K562 (cell line): ENCODE data around the gene KCNMB3. TPM values are rescaled to one million over a fixed set of nuclear protein-coding genes. Genes with fewer than 3 reads are reported as not detected.

Source experiments
- FOXA3 ChIP-seq, 2 experiments: fragments of 450-650 bp in 1 of 2; sonication (generic) in 1 of 2; formaldehyde crosslinking; IDR thresholded peaks in 1 of 2; conservative IDR thresholded peaks in 1 of 2; 2 replicates each; pipeline versions ENCODE4 v1.4.0 to v1.8.0; 2020 to 2022; ENCODE audit warnings: mild to moderate bottlenecking in 2 of 2, missing genetic modification reagents in 1 of 2
- HDAC2 ChIP-seq: fragments of 450-650 bp; IDR thresholded peaks from 2 replicates; pipeline ENCODE4 v1.6.1; 2016; ENCODE audit warnings: mild to moderate bottlenecking
- HNRNPLL ChIP-seq: fragments of 200-400 bp; formaldehyde crosslinking; IDR thresholded peaks from 2 replicates; pipeline ENCODE4 v1.6.1; 2017; ENCODE audit warnings: low read length, low read depth, mild to moderate bottlenecking; ENCODE audit not compliant: poor library complexity, severe bottlenecking
- polyA plus RNA-seq, 8 experiments: library from polyadenylated mRNA; depleted of rRNA in 4 of 8; stranded (reverse) in 5 of 8; unstranded in 3 of 8; fragments of >200 nt; fragmentation: Nextera tagmentation in 2 of 8; fragmentation: Illumina TruSeq in 1 of 8; extraction: Ambion mirVana in 2 of 8; extraction: Trizol in 1 of 8; gene quantifications; 2 replicates each; pipeline versions ENCODE4 v1.2.1 to v1.2.3, GENCODE V29; 2011 to 2014; ENCODE audit warnings: inconsistent platforms in 1 of 8, missing spikeins in 1 of 8
- total RNA-seq, 7 experiments: library from RNA; depleted of rRNA in 6 of 7; stranded (reverse); fragments of >200 nt in 6 of 7; fragmentation: Illumina TruSeq in 2 of 7; extraction: Trizol in 2 of 7; gene quantifications; 2 replicates each; pipeline versions ENCODE4 v1.2.1 to v1.2.3, GENCODE V29; 2011 to 2021; ENCODE audit warnings: low replicate concordance in 1 of 7
- TF ChIP-seq, protein P1 (sequence below): fragments of 450-650 bp; IDR thresholded peaks from 2 replicates; pipeline ENCODE4 v1.6.1; 2016; ENCODE audit warnings: mild to moderate bottlenecking, moderate library complexity
- TF ChIP-seq, protein P2 (sequence below): fragments of 200-600 bp; sonication (generic); IDR thresholded peaks from one replicate; pipeline ENCODE4 v1.6.1; 2012; ENCODE audit warnings: mild to moderate bottlenecking, low read depth, low read length, inconsistent platforms

KCNMB3 gene
- total and polyA plus RNA-seq, 9 of the 15 experiments (the other 6 are each of a cell fraction or from before 2014, with no cell fraction given), result 7.0 to 21.1 (median 14.3) TPM

DNA sequence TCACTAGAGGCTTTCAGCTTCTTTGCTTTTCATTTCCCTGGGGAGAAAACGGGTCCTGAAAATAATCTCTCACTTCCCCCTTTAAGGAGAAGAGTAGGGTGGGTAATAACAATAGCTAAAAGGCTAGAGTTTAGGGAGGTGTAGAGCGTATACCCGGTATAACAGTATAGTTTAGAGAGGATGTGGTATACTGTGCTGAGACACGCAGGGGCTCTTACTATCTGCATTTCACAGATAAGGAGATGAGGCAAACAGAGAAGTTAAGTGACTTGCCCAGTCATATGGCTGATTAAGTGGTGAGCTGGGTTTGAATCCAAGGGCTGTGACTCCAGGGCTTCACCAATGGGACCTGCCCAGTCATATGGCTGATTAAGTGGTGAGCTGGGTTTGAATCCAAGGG is 15.0 kb upstream of the KCNMB3 start (continued):
- TF ChIP-seq, protein P1, sequence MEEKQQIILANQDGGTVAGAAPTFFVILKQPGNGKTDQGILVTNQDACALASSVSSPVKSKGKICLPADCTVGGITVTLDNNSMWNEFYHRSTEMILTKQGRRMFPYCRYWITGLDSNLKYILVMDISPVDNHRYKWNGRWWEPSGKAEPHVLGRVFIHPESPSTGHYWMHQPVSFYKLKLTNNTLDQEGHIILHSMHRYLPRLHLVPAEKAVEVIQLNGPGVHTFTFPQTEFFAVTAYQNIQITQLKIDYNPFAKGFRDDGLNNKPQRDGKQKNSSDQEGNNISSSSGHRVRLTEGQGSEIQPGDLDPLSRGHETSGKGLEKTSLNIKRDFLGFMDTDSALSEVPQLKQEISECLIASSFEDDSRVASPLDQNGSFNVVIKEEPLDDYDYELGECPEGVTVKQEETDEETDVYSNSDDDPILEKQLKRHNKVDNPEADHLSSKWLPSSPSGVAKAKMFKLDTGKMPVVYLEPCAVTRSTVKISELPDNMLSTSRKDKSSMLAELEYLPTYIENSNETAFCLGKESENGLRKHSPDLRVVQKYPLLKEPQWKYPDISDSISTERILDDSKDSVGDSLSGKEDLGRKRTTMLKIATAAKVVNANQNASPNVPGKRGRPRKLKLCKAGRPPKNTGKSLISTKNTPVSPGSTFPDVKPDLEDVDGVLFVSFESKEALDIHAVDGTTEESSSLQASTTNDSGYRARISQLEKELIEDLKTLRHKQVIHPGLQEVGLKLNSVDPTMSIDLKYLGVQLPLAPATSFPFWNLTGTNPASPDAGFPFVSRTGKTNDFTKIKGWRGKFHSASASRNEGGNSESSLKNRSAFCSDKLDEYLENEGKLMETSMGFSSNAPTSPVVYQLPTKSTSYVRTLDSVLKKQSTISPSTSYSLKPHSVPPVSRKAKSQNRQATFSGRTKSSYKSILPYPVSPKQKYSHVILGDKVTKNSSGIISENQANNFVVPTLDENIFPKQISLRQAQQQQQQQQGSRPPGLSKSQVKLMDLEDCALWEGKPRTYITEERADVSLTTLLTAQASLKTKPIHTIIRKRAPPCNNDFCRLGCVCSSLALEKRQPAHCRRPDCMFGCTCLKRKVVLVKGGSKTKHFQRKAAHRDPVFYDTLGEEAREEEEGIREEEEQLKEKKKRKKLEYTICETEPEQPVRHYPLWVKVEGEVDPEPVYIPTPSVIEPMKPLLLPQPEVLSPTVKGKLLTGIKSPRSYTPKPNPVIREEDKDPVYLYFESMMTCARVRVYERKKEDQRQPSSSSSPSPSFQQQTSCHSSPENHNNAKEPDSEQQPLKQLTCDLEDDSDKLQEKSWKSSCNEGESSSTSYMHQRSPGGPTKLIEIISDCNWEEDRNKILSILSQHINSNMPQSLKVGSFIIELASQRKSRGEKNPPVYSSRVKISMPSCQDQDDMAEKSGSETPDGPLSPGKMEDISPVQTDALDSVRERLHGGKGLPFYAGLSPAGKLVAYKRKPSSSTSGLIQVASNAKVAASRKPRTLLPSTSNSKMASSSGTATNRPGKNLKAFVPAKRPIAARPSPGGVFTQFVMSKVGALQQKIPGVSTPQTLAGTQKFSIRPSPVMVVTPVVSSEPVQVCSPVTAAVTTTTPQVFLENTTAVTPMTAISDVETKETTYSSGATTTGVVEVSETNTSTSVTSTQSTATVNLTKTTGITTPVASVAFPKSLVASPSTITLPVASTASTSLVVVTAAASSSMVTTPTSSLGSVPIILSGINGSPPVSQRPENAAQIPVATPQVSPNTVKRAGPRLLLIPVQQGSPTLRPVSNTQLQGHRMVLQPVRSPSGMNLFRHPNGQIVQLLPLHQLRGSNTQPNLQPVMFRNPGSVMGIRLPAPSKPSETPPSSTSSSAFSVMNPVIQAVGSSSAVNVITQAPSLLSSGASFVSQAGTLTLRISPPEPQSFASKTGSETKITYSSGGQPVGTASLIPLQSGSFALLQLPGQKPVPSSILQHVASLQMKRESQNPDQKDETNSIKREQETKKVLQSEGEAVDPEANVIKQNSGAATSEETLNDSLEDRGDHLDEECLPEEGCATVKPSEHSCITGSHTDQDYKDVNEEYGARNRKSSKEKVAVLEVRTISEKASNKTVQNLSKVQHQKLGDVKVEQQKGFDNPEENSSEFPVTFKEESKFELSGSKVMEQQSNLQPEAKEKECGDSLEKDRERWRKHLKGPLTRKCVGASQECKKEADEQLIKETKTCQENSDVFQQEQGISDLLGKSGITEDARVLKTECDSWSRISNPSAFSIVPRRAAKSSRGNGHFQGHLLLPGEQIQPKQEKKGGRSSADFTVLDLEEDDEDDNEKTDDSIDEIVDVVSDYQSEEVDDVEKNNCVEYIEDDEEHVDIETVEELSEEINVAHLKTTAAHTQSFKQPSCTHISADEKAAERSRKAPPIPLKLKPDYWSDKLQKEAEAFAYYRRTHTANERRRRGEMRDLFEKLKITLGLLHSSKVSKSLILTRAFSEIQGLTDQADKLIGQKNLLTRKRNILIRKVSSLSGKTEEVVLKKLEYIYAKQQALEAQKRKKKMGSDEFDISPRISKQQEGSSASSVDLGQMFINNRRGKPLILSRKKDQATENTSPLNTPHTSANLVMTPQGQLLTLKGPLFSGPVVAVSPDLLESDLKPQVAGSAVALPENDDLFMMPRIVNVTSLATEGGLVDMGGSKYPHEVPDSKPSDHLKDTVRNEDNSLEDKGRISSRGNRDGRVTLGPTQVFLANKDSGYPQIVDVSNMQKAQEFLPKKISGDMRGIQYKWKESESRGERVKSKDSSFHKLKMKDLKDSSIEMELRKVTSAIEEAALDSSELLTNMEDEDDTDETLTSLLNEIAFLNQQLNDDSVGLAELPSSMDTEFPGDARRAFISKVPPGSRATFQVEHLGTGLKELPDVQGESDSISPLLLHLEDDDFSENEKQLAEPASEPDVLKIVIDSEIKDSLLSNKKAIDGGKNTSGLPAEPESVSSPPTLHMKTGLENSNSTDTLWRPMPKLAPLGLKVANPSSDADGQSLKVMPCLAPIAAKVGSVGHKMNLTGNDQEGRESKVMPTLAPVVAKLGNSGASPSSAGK, result peak; percentile 7; the same call in 1 of the 2 replicates
- TF ChIP-seq FOXA3 (CRISPR knock-in tag; conservative IDR thresholded peaks at IDR 0.05 in 1 of 2, IDR thresholded peaks at IDR 0.05 in 1 of 2) (no peak), HNRNPLL (no peak), HDAC2 (peak; percentile 59)
- TF ChIP-seq, protein P2, sequence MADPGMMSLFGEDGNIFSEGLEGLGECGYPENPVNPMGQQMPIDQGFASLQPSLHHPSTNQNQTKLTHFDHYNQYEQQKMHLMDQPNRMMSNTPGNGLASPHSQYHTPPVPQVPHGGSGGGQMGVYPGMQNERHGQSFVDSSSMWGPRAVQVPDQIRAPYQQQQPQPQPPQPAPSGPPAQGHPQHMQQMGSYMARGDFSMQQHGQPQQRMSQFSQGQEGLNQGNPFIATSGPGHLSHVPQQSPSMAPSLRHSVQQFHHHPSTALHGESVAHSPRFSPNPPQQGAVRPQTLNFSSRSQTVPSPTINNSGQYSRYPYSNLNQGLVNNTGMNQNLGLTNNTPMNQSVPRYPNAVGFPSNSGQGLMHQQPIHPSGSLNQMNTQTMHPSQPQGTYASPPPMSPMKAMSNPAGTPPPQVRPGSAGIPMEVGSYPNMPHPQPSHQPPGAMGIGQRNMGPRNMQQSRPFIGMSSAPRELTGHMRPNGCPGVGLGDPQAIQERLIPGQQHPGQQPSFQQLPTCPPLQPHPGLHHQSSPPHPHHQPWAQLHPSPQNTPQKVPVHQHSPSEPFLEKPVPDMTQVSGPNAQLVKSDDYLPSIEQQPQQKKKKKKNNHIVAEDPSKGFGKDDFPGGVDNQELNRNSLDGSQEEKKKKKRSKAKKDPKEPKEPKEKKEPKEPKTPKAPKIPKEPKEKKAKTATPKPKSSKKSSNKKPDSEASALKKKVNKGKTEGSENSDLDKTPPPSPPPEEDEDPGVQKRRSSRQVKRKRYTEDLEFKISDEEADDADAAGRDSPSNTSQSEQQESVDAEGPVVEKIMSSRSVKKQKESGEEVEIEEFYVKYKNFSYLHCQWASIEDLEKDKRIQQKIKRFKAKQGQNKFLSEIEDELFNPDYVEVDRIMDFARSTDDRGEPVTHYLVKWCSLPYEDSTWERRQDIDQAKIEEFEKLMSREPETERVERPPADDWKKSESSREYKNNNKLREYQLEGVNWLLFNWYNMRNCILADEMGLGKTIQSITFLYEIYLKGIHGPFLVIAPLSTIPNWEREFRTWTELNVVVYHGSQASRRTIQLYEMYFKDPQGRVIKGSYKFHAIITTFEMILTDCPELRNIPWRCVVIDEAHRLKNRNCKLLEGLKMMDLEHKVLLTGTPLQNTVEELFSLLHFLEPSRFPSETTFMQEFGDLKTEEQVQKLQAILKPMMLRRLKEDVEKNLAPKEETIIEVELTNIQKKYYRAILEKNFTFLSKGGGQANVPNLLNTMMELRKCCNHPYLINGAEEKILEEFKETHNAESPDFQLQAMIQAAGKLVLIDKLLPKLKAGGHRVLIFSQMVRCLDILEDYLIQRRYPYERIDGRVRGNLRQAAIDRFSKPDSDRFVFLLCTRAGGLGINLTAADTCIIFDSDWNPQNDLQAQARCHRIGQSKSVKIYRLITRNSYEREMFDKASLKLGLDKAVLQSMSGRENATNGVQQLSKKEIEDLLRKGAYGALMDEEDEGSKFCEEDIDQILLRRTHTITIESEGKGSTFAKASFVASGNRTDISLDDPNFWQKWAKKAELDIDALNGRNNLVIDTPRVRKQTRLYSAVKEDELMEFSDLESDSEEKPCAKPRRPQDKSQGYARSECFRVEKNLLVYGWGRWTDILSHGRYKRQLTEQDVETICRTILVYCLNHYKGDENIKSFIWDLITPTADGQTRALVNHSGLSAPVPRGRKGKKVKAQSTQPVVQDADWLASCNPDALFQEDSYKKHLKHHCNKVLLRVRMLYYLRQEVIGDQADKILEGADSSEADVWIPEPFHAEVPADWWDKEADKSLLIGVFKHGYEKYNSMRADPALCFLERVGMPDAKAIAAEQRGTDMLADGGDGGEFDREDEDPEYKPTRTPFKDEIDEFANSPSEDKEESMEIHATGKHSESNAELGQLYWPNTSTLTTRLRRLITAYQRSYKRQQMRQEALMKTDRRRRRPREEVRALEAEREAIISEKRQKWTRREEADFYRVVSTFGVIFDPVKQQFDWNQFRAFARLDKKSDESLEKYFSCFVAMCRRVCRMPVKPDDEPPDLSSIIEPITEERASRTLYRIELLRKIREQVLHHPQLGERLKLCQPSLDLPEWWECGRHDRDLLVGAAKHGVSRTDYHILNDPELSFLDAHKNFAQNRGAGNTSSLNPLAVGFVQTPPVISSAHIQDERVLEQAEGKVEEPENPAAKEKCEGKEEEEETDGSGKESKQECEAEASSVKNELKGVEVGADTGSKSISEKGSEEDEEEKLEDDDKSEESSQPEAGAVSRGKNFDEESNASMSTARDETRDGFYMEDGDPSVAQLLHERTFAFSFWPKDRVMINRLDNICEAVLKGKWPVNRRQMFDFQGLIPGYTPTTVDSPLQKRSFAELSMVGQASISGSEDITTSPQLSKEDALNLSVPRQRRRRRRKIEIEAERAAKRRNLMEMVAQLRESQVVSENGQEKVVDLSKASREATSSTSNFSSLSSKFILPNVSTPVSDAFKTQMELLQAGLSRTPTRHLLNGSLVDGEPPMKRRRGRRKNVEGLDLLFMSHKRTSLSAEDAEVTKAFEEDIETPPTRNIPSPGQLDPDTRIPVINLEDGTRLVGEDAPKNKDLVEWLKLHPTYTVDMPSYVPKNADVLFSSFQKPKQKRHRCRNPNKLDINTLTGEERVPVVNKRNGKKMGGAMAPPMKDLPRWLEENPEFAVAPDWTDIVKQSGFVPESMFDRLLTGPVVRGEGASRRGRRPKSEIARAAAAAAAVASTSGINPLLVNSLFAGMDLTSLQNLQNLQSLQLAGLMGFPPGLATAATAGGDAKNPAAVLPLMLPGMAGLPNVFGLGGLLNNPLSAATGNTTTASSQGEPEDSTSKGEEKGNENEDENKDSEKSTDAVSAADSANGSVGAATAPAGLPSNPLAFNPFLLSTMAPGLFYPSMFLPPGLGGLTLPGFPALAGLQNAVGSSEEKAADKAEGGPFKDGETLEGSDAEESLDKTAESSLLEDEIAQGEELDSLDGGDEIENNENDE, result no peak
